Fibroblast of lung (primary cell): ENCODE data around the gene ANTXRL.

Source experiments
- CTCF ChIP-seq, 2 donors: IDR thresholded peaks in 1 of 2; conservative IDR thresholded peaks in 1 of 2; 1 replicate in 1 of 2; 2 replicates in 1 of 2; pipeline ENCODE4 v1.5.1; 2011 to 2012; ENCODE audit warnings: low read length in 2 of 2, control low read depth in 1 of 2, inconsistent platforms in 1 of 2, low read depth in 1 of 2, mild to moderate bottlenecking in 1 of 2
- EZH2 ChIP-seq: IDR thresholded peaks from 2 replicates; pipeline ENCODE4 v1.5.1; 2012; ENCODE audit warnings: low read length, control low read depth, mild to moderate bottlenecking; ENCODE audit errors: missing control alignments

GRCh38 chr10:46311501-46311951 lies 24.7 kb downstream of the ANTXRL start:
- no peak for TF ChIP-seq CTCF (conservative IDR thresholded peaks at IDR 0.05 in 1 of 2, IDR thresholded peaks at IDR 0.05 in 1 of 2; ENCODE audit: low read depth in 1 of 2, low read length in 2 of 2)
- no peak for TF ChIP-seq EZH2
